Measurements from ENCODE around the gene OR11L1.

The OR11L1 gene, protein sequence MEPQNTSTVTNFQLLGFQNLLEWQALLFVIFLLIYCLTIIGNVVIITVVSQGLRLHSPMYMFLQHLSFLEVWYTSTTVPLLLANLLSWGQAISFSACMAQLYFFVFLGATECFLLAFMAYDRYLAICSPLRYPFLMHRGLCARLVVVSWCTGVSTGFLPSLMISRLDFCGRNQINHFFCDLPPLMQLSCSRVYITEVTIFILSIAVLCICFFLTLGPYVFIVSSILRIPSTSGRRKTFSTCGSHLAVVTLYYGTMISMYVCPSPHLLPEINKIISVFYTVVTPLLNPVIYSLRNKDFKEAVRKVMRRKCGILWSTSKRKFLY

DNA sequence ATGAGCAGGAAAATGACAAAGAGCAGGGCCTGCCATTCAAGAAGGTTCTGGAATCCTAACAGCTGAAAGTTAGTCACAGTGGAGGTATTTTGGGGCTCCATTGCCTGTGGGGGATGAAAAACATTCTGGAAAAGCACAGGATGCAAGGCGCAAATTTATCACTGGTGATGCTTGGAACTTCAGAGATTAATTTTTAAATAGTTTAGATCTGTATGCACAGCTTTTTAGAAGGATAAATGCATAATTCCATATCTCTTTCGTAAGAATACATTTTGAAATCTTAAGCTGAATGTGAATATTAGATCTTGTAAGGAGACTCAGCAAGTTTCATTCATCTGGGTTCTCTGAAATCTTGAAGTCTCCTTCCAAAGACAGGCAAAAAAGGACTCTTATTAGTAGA lies at the start of gene OR11L1:
TSS of gene OR11L1 (minus strand) at position 101 of the 400 bp plus-strand sequence. CDS start at position 101, 0 bp downstream.
- no peak for DNase-seq (ENCODE audit: low spot score)

DNA sequence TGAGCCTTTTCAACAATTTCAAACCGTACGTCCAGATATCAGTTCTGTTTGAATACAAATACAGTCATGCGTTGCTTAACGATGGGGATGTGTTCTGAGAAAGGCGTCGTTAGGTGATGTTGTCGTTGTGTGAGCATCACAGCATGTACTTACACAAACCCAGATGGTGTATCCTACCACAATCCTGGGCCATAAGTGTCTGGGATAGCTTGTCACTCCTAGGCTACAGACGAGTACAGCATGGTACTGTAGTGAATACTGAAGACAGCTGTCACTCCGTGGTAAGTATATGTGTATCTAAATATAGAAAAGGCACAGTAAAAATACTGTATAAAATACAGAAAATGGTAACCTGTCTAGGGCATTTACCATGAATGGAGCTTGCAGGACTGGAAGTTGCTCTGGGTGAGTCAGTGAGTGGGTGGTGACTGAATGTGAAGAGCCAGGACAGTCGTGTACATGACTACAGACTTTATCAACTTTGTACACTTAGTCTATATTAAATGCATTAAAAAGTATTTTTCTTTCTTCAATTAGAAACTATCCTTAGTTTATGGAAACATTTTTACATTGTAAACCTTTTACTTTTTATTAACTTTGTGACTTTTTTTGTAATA lies 43.2 kb upstream of the OR11L1 start:
- DNase-seq (ENCODE audit: low spot score) = no peak

DNA sequence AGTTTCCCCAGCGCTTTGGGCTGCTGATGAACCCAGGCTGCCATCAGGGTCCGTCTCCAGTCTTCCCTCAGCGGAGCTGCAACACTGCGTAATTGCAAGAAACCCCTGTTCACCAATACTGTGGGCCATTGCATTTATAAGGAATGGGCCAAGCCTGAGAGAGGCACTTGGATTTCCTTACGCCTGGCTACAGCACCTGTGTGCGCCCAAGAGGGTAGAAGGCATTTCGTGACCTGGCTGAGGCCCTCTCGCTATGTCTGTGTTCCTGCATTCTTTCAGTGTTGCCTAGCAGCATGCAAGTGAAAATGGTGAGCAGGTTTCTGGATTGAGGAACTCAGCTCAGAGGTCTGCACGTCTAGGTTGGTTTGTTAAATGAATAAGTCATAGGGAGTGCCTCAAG lies 41.6 kb upstream of the OR11L1 start:
- no peak for DNase-seq (ENCODE audit: low spot score)

DNA sequence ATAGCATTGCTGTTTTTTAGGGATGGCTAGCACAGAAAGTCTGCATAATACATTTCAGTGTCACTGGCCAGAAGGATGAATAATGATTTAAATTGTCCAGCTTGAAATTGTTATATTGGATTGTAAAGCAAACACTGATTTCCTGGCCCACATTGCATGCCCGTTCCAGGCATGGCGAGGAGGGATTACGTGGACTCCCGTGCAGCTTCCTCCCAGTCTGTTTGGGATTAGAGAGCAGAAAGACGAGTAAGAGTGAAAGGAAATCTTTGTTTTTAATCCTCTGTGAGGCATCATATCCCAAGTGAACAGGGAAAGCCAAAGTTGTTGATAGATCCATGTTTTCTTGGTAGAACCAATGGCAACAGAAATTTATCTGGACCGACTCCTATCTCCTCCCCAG lies 23.7 kb upstream of the OR11L1 start:
- DNase-seq (ENCODE audit: low spot score) = no peak

DNA sequence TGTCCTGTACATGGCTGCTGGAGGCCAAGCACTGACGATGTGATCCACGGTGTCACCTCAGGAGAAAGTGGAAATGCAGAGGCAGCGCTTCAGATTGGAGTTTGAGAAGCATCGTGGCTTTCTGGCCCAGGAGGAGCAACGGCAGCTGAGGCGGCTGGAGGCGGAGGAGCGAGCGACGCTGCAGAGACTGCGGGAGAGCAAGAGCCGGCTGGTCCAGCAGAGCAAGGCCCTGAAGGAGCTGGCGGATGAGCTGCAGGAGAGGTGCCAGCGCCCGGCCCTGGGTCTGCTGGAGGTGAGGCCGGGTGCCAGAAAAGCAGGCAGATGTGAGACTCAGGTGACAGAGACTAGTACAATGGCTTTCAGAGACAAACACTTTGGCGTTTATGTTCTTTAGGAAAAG lies 22.9 kb upstream of the OR11L1 start:
- DNase-seq (ENCODE audit: low spot score) = no peak

DNA sequence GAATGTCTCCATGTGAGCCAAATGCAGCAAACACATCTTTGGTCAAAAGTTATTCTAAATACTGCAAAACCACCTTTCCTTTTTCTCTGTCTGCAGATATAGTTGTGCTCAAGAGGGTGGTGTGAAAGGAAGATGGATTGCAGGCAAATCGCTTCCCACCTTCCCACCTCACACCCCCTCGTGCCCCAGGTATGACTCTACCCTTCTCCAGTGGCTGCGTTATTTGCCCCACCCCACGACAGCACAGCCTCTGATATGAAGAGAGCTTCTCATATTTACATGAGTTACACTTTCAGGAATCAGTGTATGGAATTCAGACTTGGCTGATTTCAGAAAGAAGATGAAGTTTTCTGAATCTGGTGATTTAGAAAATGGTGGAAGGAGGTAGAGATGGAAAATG lies 21.1 kb upstream of the OR11L1 start:
- DNase-seq (ENCODE audit: low spot score) = no peak

DNA sequence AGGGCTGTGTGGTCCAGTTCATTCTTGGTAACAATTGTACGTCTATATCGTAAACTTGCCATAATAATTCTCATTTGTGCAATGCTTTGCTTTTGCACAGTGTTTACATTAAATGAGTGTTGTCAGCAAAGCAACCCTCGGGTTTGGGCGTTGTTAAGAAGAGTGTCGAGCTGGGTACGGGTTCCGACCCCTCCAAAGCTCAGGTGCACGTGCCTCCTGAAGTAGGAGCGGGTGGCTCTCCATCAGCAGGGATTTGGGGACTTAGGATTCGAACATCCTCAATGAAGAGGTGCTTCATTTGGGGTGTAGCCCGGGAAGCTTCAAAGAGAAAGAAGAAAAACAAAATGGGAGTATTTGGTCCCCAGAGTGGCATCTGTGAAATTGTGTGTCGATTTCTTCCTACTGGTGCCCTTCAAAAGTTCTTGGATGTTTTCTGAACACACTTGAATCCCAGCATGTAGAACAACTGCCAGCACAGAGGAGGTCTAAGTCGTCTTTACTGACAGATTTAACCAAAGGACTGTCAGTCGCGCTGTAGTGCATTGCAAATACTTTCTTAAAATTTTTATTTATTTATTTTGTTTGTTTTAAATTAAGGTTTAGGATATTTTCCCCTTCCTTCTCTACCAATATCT lies 16.4 kb upstream of the OR11L1 start:
- DNase-seq (ENCODE audit: low spot score) = no peak

DNA sequence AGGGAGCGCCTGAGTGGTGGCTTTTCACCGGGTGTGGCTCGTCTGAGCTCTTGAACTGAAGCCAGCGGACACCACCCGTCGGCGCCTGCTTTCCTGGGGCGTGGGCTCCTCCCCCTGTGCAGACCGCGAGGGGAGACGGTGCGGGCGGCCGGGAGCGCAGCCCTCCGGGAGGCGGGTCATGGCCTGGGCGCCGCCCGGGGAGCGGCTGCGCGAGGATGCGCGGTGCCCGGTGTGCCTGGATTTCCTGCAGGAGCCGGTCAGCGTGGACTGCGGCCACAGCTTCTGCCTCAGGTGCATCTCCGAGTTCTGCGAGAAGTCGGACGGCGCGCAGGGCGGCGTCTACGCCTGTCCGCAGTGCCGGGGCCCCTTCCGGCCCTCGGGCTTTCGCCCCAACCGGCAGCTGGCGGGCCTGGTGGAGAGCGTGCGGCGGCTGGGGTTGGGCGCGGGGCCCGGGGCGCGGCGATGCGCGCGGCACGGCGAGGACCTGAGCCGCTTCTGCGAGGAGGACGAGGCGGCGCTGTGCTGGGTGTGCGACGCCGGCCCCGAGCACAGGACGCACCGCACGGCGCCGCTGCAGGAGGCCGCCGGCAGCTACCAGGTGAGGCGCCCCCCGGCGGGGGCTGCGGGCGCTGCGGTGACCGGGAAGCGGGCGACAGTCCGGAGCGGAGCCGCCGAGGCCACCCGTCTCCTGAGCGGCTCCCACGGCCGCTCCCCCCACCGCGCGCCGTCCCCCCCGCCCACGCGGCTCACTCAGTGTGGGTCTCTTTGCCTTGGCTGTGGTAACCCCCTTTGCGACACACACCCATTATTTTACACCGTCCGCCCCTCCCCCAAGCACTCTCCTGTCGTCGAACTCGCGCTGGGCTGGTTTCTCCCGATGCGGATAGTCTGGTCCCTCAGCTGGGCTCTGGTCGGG lies 15.6 kb upstream of the OR11L1 start, which contains the start of gene TRIM58:
TSS of gene TRIM58 (plus strand) at position 119 of the 916 bp plus-strand sequence. CDS start at position 179, 60 bp downstream.
- DNase-seq (ENCODE audit: low spot score) = peak; percentile 90

DNA sequence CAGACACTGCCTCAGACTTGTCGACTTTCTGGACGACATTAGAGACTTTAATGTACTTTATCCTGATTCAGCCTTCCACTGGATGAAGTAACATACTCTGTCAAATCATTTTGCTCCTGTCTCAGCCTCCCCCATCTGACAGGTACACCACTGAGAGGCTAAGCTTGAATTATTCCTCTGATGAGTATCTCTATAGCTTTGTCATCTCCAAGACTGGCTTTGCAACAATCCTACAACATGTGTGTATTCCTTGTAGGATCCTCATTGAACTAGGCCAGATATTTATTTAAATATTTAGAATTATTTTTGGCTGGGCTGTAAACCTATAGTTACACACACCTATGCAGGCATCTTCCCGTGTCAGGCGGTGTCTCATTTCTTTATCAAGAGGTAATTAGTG lies 14.2 kb upstream of the OR11L1 start:
- DNase-seq (ENCODE audit: low spot score) = no peak

DNA sequence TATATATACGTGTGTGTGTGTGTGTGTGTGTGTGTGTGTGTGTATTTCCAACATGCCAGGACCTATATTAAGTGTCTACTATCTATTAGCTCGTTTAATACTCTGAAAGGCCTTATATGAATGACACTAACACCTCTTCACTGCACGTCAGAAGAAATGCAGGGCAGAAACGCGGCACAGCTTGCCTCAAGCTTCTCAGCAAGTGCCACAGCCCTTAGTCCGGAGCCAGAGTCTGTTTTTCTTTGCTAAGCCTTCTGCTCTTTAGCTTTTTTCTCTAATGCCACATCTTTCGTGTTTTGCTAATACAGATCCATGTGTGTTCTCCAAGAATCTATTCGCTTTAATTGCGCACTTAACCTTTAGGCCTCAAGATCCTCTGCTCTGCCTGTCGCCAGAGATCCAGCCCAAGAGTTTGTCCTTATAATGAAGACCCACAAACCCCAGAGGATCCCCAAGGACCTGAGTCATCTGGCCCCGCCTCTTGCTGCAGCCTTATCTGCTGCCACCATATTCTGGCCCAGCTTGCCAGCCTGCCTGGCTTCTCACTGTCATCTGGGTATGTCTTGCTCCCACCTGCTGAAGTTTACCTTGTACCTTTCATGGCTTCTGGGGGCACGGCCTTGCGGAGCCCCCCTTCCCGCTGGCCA lies 13.3 kb upstream of the OR11L1 start:
- no peak for DNase-seq (ENCODE audit: low spot score)

DNA sequence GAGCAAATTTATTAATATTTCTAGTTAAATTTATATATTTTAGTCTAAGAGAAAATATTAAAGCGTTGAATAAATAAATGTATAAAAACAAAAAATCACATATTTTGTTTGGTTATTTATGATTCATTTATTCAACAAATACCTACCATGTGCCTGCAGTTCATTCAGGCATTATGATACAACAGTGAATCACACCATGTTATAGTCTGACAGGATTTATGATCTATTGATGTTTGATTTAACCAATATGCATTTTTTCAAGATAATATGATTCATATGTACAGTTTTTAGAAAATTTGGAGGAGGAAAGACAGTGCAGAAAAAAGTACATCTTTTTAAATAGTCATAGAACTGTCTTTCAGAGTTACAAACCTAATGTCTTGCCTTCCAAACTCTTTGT lies 7.9 kb upstream of the OR11L1 start:
- no peak for DNase-seq (ENCODE audit: low spot score)

DNA sequence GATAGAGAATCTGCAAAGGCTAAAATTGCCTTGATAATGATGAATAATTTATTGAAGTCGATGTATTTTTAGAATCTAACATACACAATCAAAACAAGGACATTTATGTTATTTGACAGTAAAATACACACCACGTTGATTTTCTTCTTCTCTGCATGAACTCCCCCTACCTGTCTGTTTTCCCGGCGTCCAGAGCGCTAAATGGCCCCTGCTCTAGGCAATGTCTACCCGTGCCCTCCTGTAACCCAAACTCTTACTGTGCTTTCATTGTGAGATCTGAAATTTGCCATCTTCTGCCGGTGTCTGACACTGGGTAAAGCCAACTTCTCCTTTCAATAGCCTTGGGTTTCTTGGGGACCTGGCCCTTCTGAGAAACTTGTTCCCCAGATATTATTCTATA lies 6.7 kb upstream of the OR11L1 start:
- DNase-seq (ENCODE audit: low spot score) = no peak

DNA sequence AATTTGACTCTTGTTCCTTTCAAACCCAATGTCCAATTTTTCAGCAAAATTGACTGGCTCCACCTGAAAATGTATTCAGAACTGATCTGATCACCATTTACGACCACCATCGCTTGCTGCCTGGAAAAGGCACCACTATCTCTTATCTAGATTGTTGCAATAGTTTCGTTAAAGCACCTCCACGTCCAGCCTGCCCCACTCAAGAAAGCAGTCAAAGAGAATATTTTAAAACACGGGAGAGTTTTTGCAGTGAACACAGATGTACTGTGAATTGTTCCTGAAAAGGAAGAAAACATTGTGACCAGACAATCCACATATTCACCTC lies 4.0 kb upstream of the OR11L1 start:
- DNase-seq (ENCODE audit: low spot score) = no peak

DNA sequence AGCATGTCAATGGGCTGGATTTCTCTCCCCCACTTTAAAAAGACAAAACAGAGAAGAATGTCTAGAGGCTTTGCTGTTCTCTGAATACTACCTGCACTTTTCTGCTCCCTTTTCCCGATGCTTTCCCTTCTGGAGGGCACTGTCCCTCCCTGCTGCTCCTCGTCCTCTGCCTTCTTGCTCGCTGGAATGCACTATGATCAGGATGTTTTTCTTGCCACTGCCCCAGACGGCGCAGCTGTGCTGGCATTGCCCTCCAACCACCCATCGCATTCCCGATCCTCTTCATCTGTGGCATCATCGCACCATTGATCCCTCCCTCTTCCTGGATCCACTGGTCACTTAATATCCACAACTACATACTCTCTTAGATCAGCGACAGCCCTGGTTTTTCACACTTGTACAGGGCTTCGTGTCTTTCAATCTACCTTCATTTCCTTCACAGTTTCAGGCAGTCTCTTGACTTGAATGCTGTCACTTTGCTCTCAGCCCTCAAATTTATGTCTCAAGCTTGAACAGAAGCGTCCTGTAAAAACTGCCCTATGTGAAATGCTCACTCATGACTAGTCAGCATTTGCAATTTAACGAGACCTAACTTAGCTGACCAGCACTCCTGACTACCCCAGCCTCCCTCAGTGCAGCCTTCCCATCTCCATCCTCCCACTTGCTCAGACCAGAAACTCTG lies 3.5 kb upstream of the OR11L1 start:
- DNase-seq (ENCODE audit: low spot score) = no peak

DNA sequence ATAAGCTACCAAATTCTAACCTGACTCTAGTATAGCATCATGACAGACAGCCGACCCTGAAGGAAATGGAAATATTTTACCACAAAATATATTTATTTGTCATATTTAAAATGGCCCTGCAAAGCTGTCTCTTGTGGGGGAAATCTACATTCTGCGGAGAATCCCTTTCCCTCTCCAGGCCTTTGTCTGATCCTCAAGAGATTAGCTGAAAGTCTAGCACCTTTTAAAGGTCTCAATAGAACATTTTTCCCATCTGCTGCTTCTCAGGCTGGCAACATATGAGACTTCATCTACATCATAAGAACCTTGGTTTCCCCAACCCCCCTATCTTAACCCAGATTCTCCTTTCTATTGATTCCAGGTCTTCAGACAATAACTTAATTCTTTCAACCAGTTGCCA lies 1.7 kb upstream of the OR11L1 start:
- no peak for DNase-seq (ENCODE audit: low spot score)

DNA sequence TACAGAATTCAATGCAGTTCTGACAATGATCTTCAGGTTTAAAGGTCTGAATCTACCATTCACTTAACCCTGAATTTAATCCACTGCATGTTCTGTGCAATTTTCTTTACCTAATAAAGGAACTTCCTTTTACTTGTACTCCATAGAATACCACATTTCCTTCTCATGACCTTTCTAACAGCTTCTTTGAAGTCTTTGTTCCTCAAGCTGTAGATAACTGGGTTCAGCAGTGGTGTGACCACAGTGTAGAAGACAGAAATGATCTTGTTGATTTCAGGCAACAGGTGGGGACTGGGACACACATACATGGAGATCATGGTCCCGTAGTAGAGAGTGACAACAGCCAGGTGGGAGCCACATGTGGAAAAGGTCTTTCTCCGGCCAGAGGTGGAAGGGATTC lies 878 bp downstream of the OR11L1 start:
- DNase-seq (ENCODE audit: low spot score) = no peak

DNA sequence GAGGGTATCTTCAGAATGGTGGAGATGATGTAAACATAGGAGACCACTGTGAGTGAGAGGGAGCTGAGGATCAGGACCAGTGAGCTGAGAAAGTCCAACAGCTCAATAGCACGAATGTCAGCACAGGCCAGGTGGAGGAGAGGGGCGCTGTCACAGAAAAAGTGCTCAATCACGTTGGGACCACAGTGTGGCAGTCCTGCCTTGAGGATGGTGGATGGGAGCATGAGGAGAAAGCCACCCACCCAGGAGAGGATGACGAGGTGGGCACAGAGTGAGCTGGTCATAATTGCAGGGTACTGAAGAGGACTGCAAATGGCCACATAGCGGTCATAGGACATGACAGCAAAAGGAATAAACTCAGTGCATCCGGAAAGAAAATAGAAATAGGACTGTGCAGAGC lies 8.1 kb downstream of the OR11L1 start:
- DNase-seq (ENCODE audit: low spot score) = no peak

DNA sequence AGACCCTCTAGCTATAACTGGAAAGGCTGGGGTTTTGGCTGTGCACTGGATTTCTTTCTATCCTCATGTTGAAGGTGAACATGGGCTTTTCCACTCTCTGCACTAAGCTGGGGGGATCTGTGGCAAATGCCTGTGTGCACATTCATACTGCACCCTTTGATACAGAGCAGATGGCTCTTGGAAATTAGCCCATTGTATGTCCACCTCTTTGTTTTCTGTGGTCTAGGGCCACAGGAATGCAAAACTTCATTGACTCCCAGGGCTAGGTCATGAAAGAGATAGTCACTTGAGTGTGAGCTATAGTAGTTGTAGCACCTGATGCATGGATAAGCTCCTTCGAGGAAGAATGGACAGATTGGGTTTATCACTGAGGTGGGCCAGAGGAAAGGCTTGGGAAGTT lies 12.0 kb downstream of the OR11L1 start:
- no peak for DNase-seq (ENCODE audit: low spot score)

DNA sequence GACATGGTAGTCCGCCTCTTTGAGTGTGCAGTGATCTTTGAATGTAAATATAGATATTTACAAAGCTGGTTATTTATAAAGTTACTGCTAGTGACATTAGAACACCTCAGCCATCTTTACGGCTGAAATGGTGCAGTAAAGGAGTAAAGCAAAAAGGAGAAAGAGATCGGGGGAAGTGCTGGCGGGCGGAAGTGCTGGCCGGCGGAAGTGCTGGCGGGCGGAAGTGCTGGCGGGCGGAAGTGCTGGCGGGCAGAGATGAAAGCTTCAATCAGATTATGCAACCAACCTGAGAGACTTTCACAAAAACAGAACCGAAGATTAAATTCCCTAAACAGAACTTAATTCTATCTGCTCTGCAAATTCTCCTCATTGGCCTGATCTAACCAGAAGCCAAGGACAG lies 16.3 kb downstream of the OR11L1 start:
- DNase-seq (ENCODE audit: low spot score) = no peak

DNA sequence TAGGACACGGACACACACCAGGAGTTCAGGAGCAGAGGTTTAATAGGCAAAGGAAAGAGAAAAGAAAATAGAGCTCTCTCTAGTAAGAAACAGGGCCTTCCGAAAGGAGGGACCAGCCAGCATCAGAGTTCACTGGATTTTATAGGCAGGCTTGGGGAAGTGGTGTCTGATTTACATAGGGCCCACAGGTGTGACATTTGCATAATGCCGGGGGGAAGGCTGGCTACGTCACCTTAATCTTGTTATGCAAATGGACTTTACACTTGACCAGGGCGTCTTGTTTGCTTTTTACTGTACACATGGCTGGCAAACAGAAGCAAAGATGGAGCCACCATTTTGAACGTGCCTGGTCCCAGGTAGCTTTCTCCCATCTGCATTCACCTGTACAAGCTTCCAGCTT lies 17.7 kb downstream of the OR11L1 start, which contains the start of gene OR14A16:
TSS of gene OR14A16 (minus strand) at position 97 of the 400 bp plus-strand sequence. CDS start 8,390 bp downstream, outside the sequence.
- DNase-seq (ENCODE audit: low spot score) = no peak

DNA sequence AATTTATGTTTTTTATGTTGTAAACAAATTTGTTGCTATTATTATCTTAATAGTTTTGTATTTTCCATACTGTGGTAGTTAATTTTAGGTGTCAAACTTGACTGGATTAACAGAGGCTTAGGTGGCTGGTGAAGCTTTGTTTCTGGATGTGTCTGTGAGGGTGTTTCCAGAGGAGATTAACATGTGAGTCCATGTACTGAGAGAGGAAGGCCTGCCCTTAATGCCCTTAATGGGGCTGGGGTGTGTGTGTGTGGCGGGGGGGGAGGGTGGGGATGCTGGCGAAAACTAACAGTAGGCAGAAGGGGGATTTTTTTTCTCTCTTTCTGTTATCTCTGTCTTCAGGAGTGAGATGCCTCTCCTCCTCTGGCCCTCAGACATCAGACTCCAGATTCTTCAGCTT lies 19.6 kb downstream of the OR11L1 start:
- DNase-seq (ENCODE audit: low spot score) = no peak
